Measurements from ENCODE around the gene GDI1. TPM values are rescaled to one million over a fixed set of nuclear protein-coding genes. Genes with fewer than 3 reads are reported as not detected.

GDI1 gene
- total and polyA plus RNA-seq, 10 of the 15 experiments (the other 5 are each of a cell fraction or from before 2014, with no cell fraction given) = 0.92 to 102 (median 49.6) TPM

- no peak for TF ChIP-seq MEF2A (IDR thresholded peaks at IDR 0.05; ENCODE audit: insufficient read depth, low read depth, low read length)
- TF ChIP-seq NFXL1 (IDR thresholded peaks at IDR 0.05; ENCODE audit: borderline replicate concordance) = no peak
- no peak for TF ChIP-seq ATF2 (IDR thresholded peaks at IDR 0.05; ENCODE audit: low read length)
- TF ChIP-seq HDGF (IDR thresholded peaks at IDR 0.05) = peak; percentile 67; the same call in 1 of the 2 replicates
- no peak for TF ChIP-seq ZNF24 (IDR thresholded peaks at IDR 0.05)
- no peak for TF ChIP-seq FOXK2 (IDR thresholded peaks at IDR 0.05)
- no peak for TF ChIP-seq CEBPB (IDR thresholded peaks at IDR 0.05; ENCODE audit: borderline replicate concordance in 1 of 2, low read depth in 2 of 2, low read length in 2 of 2)
Measured at GRCh38 chrX:154411981-154412340, 25.0 kb upstream of the GDI1 start (continued).

GRCh38 chrX:154412468-154412867 lies 24.5 kb upstream of the GDI1 start:
- no peak for TF ChIP-seq POLR2AphosphoS5 (IDR thresholded peaks at IDR 0.05; ENCODE audit: low read length)
- no peaks in the 10 kb centered on the region for H3K4me1 ChIP-seq (ENCODE audit: control insufficient read depth, insufficient read depth, low read length)
- ChIA-PET RAD21 (ENCODE audit: unreplicated experiment) (interaction anchor here (1.6 to 2.1 kb wide), 3 partner anchors 13 to 78 kb away, joined by 5 to 9 read pairs (median 5); partner anchors contain the start of gene SLC10A3), POLR2A (interaction anchor here (0.5 to 4.6 kb wide), 10 partner anchors 9 to 78 kb away, joined by 3 to 32 read pairs (median 4); partner anchors contain the start of genes ATP6AP1 and SLC10A3), SMC1A (ENCODE audit: uncharacterized antibody, unreplicated experiment) (interaction anchor here (1.2 kb wide), 1 partner anchor 13 kb away, joined by 4 read pairs; no protein-coding TSS in a partner anchor), CTCF (interaction anchor here (0.9 to 1.0 kb wide), 3 partner anchors 8 to 115 kb away, joined by 3 to 4 read pairs (median 4); no protein-coding TSS in a partner anchor)
- H3K4me2 ChIP-seq (ENCODE audit: control insufficient read depth, insufficient read depth) = peak overlapping the region; percentile 77
- WGBS (ENCODE audit: insufficient coverage, insufficient replicate concordance, low lambda C conversion rate, missing lambda C conversion rate) = 20% methylated on average over 4 of the region's 4 CpGs
- in situ Hi-C loops (cut with MboI) = no loop called here
- peak overlapping the region; percentile 81 for H3K4me3 ChIP-seq
- H2AFZ ChIP-seq (ENCODE audit: control insufficient read depth, low read depth, low read length) = peak overlapping the region; percentile 29
- FAIRE-seq = no peak
- intact Hi-C loops (cut with micrococcal nuclease; ENCODE audit: unreplicated experiment) = no loop called here
- H3K79me2 ChIP-seq (ENCODE audit: control insufficient read depth, insufficient read depth, low read length) = peaks cover 7% of the 10 kb centered on the region
- H4K20me1 ChIP-seq (ENCODE audit: control insufficient read depth, insufficient read depth) = no peaks in the 10 kb centered on the region
- peak overlapping the region; percentile 86 for H3K27ac ChIP-seq (ENCODE audit: control insufficient read depth, insufficient read depth)
- BruUV-seq (replicated peaks) = no TSS peak
- H3K9me3 ChIP-seq (replicated peaks; ENCODE audit: control insufficient read depth, insufficient read depth, low read length) = no peaks in the 10 kb centered on the region; the same call in 2 of the 3 replicates
- peak overlapping the region; percentile 77 for H3K9ac ChIP-seq (ENCODE audit: control insufficient read depth, insufficient read depth, low read length)
- ATAC-seq = peak; percentile 70
- no peak for DNase-seq (ENCODE audit: low read depth, low spot score)
- no peaks in the 10 kb centered on the region for H3K36me3 ChIP-seq (ENCODE audit: control insufficient read depth in 2 of 2, insufficient read depth in 2 of 2, low read length in 1 of 2)
- no peaks in the 10 kb centered on the region for H3K27me3 ChIP-seq (replicated peaks in 1 of 2; ENCODE audit: control insufficient read depth in 2 of 2, insufficient read depth in 2 of 2, low read length in 1 of 2)
